Astrocyte of the hippocampus (primary cell): ENCODE measurements around the gene OR51B2.

ENCODE experiments used
- DNase-seq: peaks from one replicate; pipeline ENCODE4 v3.0.0; 2011; ENCODE audit warnings: low read depth, low spot score

Gene OR51B2

DNA sequence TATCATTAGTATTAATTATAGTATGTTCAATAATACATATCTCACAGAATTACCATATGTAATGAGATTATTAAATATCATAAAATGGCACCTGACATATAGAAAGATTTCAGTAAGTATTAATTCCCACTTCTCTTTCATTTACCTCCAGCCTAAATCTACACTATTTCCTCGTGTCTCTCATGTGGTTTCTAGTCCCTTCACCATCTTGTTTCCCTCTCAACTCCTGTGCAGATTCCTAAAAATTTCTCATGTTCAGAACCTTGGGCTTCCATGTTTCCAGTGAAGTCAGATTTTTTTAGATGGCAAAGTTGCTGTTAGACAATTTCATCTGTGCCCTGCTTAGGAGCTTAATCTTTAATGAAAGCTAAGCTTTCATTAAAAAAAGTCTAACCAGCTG lies 40.2 kb downstream of the OR51B2 start:
- no peak for DNase-seq

DNA sequence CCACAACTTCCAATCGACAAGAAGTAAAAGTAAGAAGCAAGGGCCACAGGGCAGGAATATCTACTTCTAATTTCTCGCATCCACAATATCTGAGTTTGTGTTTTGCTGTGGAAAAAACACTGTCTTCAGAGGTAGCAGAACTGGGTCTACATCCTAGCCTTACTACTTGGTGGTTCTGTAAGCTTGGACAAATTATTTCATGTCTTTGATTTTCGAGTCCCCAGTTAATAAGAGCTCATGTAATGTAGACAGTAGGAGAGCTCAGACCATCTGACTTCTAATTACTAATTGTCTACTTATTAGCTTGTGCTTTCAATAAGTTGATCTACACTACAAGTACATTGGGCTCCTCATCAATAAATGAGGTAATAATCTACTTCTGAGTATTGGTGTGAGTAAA lies 41.0 kb downstream of the OR51B2 start:
- DNase-seq: no peak

DNA sequence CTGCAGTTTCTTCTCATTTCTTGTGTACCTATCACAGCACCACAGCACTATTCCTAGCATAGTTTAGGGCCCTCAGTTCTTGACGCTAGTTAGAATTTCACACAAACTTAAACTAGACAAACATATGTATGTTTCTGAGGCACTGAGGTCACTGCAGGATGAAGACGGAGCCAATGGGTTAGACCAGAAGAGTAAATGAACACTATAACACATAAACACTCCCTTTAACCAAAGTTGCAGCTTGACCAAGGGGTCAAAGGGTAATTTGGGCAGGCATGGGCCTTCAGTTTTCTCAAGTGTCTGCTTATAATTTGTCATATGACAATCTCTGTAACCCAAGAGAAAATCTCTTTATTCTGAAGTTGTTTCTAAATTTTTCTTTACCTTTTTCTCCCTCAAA lies 41.5 kb downstream of the OR51B2 start:
- DNase-seq: no peak

DNA sequence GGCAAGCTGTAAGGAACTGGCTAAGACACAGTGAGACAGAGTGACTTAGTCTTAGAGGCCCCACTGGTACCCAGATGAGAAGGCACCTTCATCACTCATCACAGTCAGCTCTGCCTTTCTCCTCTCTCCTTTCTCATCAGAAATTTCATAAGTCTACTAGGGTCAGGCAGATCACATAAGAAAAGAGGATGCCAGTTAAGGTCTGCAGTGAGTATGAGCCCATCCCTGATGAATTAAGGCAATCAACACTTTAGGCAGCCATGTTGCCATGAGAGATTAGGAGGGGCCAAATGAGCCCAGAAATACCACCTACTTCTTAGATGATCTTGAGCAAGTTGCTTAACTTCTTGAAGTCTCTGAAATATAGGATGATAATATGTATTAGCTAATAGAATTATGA lies 42.5 kb downstream of the OR51B2 start:
- DNase-seq: no peak

DNA sequence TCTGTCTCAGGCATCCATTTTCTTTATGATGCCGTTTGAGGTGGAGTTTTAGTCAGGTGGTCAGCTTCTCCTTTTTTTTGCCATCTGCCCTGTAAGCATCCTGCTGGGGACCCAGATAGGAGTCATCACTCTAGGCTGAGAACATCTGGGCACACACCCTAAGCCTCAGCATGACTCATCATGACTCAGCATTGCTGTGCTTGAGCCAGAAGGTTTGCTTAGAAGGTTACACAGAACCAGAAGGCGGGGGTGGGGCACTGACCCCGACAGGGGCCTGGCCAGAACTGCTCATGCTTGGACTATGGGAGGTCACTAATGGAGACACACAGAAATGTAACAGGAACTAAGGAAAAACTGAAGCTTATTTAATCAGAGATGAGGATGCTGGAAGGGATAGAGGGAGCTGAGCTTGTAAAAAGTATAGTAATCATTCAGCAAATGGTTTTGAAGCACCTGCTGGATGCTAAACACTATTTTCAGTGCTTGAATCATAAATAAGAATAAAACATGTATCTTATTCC lies 43.5 kb downstream of the OR51B2 start:
- peak; percentile 90 for DNase-seq

DNA sequence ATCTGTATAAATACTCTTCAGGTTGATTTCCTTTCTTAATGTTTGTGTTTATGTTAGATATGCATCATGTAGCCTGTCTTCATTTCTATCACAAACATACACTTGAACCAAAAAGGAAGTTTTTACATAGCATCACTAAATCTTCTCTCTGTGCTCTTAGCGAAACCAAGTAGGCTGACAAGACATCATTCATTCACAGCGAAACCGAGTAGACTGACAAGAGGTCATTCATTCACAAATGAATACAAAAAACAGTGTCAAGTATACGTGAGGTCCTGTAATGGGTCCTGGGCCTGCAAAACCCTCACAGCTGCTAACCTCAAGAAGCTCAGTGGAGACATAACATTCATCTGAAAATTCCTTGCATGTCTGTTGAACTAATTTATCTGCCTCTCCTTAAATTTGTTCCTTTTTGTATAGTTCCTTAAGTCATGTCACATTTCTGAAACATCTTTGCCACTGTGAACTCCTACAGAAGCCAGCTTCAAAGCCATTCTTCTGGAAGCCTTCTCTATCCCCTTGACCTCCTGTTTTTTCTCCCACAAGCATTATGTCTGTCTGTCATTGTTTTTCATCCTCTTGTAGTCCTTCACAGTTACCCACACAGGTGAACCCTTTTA lies 44.5 kb downstream of the OR51B2 start:
- no peak for DNase-seq

DNA sequence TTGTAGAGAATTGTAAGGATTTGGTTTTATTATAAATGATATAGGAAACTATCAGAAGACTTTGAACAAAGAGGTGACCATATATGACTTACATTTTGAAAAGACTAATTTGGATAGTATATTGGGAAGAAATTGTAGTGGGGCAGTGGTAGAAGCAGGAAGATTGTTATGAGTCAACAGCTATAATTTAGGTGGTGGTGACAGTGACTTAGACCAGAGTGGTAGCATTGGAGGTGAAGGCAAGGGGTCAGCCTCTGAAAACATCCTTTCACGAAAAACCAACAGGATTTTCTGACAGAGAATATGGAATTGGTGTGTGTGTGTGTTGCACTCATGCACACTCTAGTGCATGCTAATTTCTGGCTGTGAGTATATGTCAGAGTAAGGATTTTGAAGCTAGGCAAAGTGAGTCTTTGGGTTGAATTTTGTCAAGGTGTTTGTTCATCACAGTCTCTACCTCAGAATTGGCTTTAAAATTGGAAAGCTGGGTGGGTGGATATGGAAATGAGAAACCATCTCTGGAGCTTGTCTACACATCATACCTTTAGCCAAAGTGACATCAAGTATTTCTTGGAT lies 46.2 kb downstream of the OR51B2 start:
- no peak for DNase-seq

DNA sequence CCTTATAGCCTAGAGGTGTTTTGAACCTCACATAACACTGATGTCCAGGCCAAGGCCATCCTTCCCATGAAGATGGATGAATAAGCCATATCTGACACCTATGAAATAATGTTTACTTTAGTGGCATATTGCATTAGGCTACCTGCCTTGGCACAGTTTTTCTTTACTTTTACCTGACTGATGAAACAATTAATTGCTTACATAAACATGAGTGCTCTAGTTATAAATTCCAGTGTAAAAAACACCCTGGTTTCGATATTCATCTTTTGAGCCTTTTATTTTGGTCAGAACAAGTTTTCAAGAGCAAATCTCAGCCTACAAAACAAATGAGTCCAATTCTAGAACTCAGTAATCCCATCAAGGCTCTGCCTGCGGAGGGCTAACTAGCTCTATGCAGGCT lies 47.4 kb downstream of the OR51B2 start:
- no peak for DNase-seq

DNA sequence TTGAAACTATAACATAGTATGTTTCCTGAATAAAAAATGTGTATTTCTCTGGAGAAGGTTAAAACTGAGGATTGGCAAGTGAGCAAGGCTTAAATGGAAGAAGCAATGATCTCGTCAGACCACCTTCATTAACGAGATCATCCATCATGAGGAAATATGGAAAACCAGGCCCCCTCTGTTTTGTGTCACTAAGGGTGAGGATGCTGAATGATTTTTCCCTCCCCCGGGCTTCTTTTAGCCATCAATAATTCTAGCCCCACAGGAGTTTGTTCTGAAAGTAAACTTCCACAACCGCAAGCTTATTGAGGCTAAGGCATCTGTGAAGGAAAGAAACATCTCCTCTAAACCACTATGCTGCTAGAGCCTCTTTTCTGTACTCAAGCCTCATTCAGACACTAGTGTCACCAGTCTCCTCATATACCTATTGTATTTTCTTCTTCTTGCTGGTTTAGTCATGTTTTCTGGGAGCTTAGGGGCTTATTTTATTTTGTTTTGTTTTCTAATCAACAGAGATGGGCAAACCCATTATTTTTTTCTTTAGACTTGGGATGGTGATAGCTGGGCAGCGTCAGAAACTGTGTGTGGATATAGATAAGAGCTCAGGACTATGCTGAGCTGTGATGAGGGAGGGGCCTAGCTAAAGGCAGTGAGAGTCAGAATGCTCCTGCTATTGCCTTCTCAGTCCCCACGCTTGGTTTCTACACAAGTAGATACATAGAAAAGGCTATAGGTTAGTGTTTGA lies 48.6 kb downstream of the OR51B2 start:
- no peak for DNase-seq

DNA sequence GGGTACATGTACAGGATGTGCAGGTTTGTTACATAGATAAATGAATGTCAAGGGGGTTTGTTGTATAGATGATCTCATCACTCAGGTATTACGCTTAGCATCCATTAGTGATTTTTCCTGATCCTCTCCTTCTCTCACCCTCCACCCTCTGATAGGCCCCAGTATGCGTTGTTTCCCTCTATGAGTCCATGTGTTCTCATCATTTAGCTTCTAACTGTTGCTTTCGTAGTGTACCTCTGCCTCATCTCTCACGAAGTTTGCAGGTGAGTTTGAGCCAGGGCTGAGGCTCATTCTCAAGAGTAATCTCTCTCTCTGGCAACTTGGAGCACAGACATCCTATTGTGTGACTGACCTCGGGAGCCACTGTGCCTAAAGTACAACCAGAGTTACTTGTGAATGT lies 49.7 kb downstream of the OR51B2 start:
- no peak for DNase-seq
